ENCODE data around the gene SCO2. TPM values are rescaled to one million over a fixed set of nuclear protein-coding genes. Genes with fewer than 3 reads are reported as not detected.

Gene SCO2
- total RNA-seq, 1 experiment from 2014 or later: 6.5 TPM

DNA sequence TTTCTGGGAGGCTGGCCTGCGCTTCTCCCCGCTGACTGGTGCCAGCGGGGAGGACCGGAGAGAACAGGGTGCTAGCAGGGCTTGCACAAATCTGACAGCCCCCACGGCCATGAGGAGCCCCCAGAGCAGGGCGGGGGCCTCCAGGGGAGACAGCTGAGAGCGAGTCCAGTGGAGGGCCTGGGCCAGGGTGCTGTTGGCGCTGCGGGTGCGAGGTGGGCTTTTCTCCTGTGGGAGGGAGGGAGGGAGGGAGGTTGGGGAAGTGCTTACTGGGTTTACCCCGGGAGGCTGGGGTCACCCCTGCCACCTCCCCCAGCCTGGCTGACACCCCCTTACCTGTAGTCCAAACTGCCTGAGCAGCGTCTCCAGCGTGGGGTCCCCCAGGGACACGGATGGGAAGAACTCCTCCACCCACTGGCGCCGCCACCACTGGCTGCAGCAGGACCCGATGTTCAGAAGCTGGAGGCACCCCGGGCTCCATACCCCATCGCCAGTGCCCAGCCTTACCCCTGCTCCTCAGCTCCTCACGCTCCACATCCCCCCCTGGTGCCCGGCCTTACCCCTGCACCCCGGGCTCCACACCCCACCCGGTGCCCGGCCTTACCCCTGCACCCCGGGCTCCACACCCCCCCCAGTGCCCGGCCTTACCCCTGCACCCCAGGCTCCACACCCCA lies 21.8 kb downstream of the SCO2 start:
- H3K36me3 Mint-ChIP-seq (ENCODE audit: insufficient read depth, unreplicated experiment): peaks cover 8% of the 10 kb centered on the region
- H3K27ac Mint-ChIP-seq (ENCODE audit: unreplicated experiment): no peak overlapping the region
- Histone ChIP-seq H3K4me1 (no peaks in the 10 kb centered on the region), H3K36me3 (ENCODE audit: control insufficient read depth, insufficient read depth, low read length) (no peaks in the 10 kb centered on the region; the same call in 1 of the 2 replicates), H3K27me3 (replicated peaks; ENCODE audit: control insufficient read depth, insufficient read depth, low read length) (no peaks in the 10 kb centered on the region), H3K9me3 (no peaks in the 10 kb centered on the region), H3K4me3 (ENCODE audit: low read depth, low read length) (no peak overlapping the region)
- H3K27me3 Mint-ChIP-seq (ENCODE audit: insufficient read depth, unreplicated experiment): no peaks in the 10 kb centered on the region
- no peak overlapping the region for H3K4me3 Mint-ChIP-seq (ENCODE audit: unreplicated experiment)
- CTCF ChIA-PET: no interaction called here
- no peaks in the 10 kb centered on the region for H3K4me1 Mint-ChIP-seq (ENCODE audit: low read depth, unreplicated experiment)
- intact Hi-C loops (cut with micrococcal nuclease; ENCODE audit: unreplicated experiment): loop anchor here (10.0 kb wide), 1 partner anchor 109 kb away; no protein-coding TSS in a partner anchor
- peak in 1 of 2 experiments; percentile 31 for DNase-seq
- H3K9me3 Mint-ChIP-seq (ENCODE audit: unreplicated experiment): no peaks in the 10 kb centered on the region
- no TSS peak for BruUV-seq (replicated peaks)
- POLR2A ChIA-PET: no interaction called here
- TF ChIP-seq, protein P1, sequence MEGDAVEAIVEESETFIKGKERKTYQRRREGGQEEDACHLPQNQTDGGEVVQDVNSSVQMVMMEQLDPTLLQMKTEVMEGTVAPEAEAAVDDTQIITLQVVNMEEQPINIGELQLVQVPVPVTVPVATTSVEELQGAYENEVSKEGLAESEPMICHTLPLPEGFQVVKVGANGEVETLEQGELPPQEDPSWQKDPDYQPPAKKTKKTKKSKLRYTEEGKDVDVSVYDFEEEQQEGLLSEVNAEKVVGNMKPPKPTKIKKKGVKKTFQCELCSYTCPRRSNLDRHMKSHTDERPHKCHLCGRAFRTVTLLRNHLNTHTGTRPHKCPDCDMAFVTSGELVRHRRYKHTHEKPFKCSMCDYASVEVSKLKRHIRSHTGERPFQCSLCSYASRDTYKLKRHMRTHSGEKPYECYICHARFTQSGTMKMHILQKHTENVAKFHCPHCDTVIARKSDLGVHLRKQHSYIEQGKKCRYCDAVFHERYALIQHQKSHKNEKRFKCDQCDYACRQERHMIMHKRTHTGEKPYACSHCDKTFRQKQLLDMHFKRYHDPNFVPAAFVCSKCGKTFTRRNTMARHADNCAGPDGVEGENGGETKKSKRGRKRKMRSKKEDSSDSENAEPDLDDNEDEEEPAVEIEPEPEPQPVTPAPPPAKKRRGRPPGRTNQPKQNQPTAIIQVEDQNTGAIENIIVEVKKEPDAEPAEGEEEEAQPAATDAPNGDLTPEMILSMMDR (IDR thresholded peaks at IDR 0.05; ENCODE audit: insufficient read depth in 1 of 2, low read depth in 1 of 2, low read length in 1 of 2, severe bottlenecking in 1 of 2, unreplicated experiment in 1 of 2): no peak

DNA sequence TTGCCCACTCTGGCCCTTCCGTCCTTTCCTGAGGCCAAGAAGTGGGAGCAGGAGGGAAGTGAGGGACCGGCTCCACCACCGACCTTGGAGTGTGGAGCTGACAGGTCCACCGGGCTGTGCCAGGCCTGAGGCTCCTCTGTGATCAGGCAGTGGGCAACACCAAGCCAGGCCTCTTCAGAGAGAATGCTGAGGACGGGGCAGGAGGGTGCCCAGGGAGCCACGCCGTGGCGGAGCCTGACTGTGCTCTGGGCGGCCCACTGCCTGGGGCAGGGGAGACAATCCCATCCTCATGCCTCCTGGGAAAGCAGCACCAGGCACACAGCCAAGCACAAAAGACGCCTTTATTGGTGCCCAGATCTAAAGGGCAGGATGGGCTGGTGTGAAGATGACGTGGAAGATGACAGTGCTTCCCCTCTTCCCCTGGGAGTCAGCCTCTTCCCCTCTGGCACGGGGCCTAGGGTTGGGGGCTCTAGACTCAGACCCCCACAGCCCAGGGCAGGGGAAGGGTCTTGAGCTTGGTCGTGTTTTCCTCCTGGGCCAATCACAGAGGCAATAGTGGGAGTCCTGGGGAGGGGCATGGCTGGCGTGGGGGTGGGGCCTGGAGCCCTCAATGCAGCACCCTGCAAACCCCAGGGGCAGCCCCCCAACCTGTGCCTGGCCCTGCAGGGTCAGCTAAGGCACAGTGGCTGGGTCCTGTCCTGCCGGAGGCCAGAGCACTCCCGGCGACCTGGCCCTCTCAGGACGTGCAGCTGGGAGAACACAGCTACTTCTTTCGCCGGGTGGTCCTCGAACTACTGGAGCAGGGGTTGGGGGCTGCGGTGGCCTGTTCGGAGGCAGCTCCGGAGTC lies 22.5 kb downstream of the SCO2 start:
- Mint-ChIP-seq H3K4me3 (ENCODE audit: unreplicated experiment) (no peak overlapping the region), H3K36me3 (ENCODE audit: insufficient read depth, unreplicated experiment) (peaks cover 2% of the 10 kb centered on the region), H3K27ac (ENCODE audit: unreplicated experiment) (no peak overlapping the region), H3K4me1 (ENCODE audit: low read depth, unreplicated experiment) (peaks cover 3% of the 10 kb centered on the region), H3K27me3 (ENCODE audit: insufficient read depth, unreplicated experiment) (no peaks in the 10 kb centered on the region), H3K9me3 (ENCODE audit: unreplicated experiment) (no peaks in the 10 kb centered on the region)
- POLR2A ChIA-PET: no interaction called here
- intact Hi-C loops (cut with micrococcal nuclease; ENCODE audit: unreplicated experiment): loop anchor here (10.0 kb wide), 1 partner anchor 108 kb away; no protein-coding TSS in a partner anchor
- no peaks in the 10 kb centered on the region; the same call in 1 of the 2 replicates for H3K36me3 ChIP-seq (ENCODE audit: control insufficient read depth, insufficient read depth, low read length)
- TF ChIP-seq, protein P1 (IDR thresholded peaks at IDR 0.05; ENCODE audit: insufficient read depth in 1 of 2, low read depth in 1 of 2, low read length in 1 of 2, severe bottlenecking in 1 of 2, unreplicated experiment in 1 of 2): no peak
- CTCF ChIA-PET: no interaction called here
- H3K9me3 ChIP-seq: no peaks in the 10 kb centered on the region
- DNase-seq: no peak
- H3K4me1 ChIP-seq: peaks cover 2% of the 10 kb centered on the region; the same call in 1 of the 2 replicates
- no peaks in the 10 kb centered on the region for H3K27me3 ChIP-seq (replicated peaks; ENCODE audit: control insufficient read depth, insufficient read depth, low read length)
- TSS peak; percentile 29 for BruUV-seq (replicated peaks)
- no peak overlapping the region for H3K4me3 ChIP-seq (ENCODE audit: low read depth, low read length)

DNA sequence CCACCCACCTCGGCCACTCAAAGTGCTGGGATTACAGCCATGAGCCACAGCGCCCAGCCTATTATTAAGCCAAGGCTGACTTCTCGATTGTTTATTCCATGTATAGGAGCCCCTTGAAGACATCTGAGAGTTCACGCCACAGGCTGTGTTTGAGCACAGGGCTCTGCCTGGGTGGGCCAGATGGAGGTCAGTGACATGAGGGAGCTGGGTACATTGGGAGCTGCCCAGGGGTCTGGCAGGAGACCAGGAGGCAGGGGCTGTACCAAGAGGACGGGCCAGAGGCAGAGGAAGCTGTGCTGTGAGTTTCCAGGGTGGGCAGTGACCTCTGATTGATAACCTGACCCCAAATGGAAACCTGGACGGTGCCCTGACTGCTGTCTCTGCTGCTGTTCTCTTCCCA lies 23.3 kb downstream of the SCO2 start:
- TF ChIP-seq, protein P1 (IDR thresholded peaks at IDR 0.05; ENCODE audit: insufficient read depth in 1 of 2, low read depth in 1 of 2, low read length in 1 of 2, severe bottlenecking in 1 of 2, unreplicated experiment in 1 of 2): no peak
- Histone ChIP-seq H3K4me3 (ENCODE audit: low read depth, low read length) (no peak overlapping the region), H3K27me3 (replicated peaks; ENCODE audit: control insufficient read depth, insufficient read depth, low read length) (no peaks in the 10 kb centered on the region), H3K4me1 (peaks cover 6% of the 10 kb centered on the region; the same call in 1 of the 2 replicates), H3K9me3 (no peaks in the 10 kb centered on the region), H3K36me3 (ENCODE audit: control insufficient read depth, insufficient read depth, low read length) (no peaks in the 10 kb centered on the region; the same call in 1 of the 2 replicates)
- Mint-ChIP-seq H3K27ac (ENCODE audit: unreplicated experiment) (no peak overlapping the region), H3K36me3 (ENCODE audit: insufficient read depth, unreplicated experiment) (peaks cover 5% of the 10 kb centered on the region), H3K4me1 (ENCODE audit: low read depth, unreplicated experiment) (peaks cover 7% of the 10 kb centered on the region), H3K27me3 (ENCODE audit: insufficient read depth, unreplicated experiment) (no peaks in the 10 kb centered on the region), H3K4me3 (ENCODE audit: unreplicated experiment) (no peak overlapping the region), H3K9me3 (ENCODE audit: unreplicated experiment) (no peaks in the 10 kb centered on the region)
- no TSS peak for BruUV-seq (replicated peaks)
- DNase-seq: no peak
- intact Hi-C loops (cut with micrococcal nuclease; ENCODE audit: unreplicated experiment): loop anchor here (10.0 kb wide), 1 partner anchor 107 kb away; no protein-coding TSS in a partner anchor
- POLR2A ChIA-PET: no interaction called here
- CTCF ChIA-PET: no interaction called here

Data from Caco-2 (cell line).